WERI-Rb-1 (cell line): ENCODE measurements around the gene FBLL1.
"Not testable (repeated sequence)": the region's sequence is repeated elsewhere in the genome, so short reads cannot be mapped to it uniquely, and the experiment has no call there.

Experiments
- DNase-seq: peaks from one replicate; pipeline ENCODE4 v3.0.0-alpha.2; 2020
- H3K27ac ChIP-seq: fragments of 250-450 bp; sonication (Bioruptor Pico); 2 replicates; pipeline ENCODE4 v1.5.1; 2020; ENCODE audit warnings: mild to moderate bottlenecking, moderate library complexity
- H3K27me3 ChIP-seq: fragments of 250-450 bp; sonication (Bioruptor Pico); 2 replicates; pipeline ENCODE4 v1.5.1; 2021; ENCODE audit warnings: mild to moderate bottlenecking, low read depth, moderate library complexity; ENCODE audit not compliant: insufficient read depth, severe bottlenecking
- H3K36me3 ChIP-seq: fragments of 250-450 bp; sonication (Bioruptor Pico); 2 replicates; pipeline ENCODE4 v1.5.1; 2020; ENCODE audit warnings: mild to moderate bottlenecking, moderate library complexity
- H3K4me3 ChIP-seq: 2 replicates; pipeline ENCODE4 v1.5.1; 2011; ENCODE audit warnings: low read depth, mild to moderate bottlenecking, control low read depth, low read length
- H3K9me3 ChIP-seq: fragments of 250-450 bp; sonication (Bioruptor Pico); 2 replicates; pipeline ENCODE4 v1.5.1; 2021; ENCODE audit warnings: mild to moderate bottlenecking, moderate library complexity; ENCODE audit not compliant: severe bottlenecking
- CTCF ChIP-seq: IDR thresholded peaks from 2 replicates; pipeline ENCODE4 v1.5.1; 2011; ENCODE audit warnings: low read depth, mild to moderate bottlenecking, control low read depth, inconsistent platforms, low read length

FBLL1 gene

GRCh38 chr5:168562279-168562678, 33.2 kb downstream of the FBLL1 start:
- no peak for TF ChIP-seq CTCF
- Histone ChIP-seq H3K27ac (no peak overlapping the region), H3K9me3 (no peaks in the 10 kb centered on the region), H3K4me3 (no peak overlapping the region), H3K27me3 (no peaks in the 10 kb centered on the region), H3K36me3 (peaks cover 78% of the 10 kb centered on the region)
- DNase-seq = no peak

GRCh38 chr5:168563959-168564358, 34.9 kb downstream of the FBLL1 start:
- no peak for DNase-seq
- H3K9me3 ChIP-seq = no peaks in the 10 kb centered on the region
- H3K36me3 ChIP-seq = peaks cover 72% of the 10 kb centered on the region
- TF ChIP-seq CTCF = no peak
- no peak overlapping the region for H3K4me3 ChIP-seq
- no peaks in the 10 kb centered on the region for H3K27me3 ChIP-seq
- no peak overlapping the region for H3K27ac ChIP-seq

GRCh38 chr5:168568738-168569137, 39.6 kb downstream of the FBLL1 start:
- H3K9me3 ChIP-seq = no peaks in the 10 kb centered on the region
- H3K4me3 ChIP-seq = no peak overlapping the region
- TF ChIP-seq CTCF = no peak
- no peak for DNase-seq
- H3K27ac ChIP-seq = no peak overlapping the region
- peaks cover 42% of the 10 kb centered on the region for H3K36me3 ChIP-seq
- H3K27me3 ChIP-seq = no peaks in the 10 kb centered on the region

DNA sequence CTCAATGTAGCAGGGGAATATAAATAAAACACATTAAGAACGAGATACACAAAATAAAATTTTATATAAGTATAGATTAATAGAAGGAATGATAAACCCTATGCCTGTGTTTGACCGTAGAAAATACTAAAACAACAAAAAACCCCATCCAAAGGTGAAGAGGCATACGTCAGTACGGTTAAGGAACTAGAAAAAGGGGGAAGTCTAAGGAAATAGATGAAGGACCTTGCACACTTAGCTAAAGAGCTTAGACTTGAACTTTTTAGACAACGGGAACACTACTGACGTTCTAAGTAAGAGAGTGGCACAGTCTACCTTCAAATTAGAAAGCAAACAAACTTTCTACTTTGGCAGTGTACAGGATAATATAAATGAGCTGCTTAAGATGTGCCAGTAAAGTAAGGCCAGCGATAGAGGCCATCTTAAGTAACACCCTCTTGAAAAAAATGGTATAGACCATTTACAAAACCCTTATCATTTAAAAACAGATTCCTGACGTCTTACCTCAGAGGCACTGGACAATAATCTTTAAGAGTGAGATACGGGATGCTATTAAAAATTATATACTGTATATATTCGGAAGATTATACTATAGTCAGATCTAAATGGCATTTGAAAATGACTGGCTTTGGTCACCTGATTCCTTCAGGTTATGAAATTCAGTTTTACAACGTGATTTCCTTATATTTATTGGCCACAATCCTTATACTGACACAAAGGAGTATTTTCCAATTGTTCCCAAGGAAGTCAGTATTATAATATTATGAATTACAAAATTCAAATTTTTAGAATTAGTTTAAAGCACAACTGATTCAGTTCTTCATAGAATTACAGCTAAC, 41.6 kb downstream of the FBLL1 start:
- Histone ChIP-seq H3K9me3 (peaks cover 2% of the 10 kb centered on the region), H3K27ac (no peak overlapping the region), H3K27me3 (no peaks in the 10 kb centered on the region), H3K36me3 (peaks cover 39% of the 10 kb centered on the region), H3K4me3 (no peak overlapping the region)
- TF ChIP-seq CTCF = no peak
- no peak for DNase-seq

GRCh38 chr5:168573663-168574062, 44.6 kb downstream of the FBLL1 start:
- H3K36me3 ChIP-seq = peaks cover 25% of the 10 kb centered on the region
- H3K9me3 ChIP-seq, H3K4me3 ChIP-seq, DNase-seq, H3K27ac ChIP-seq, H3K27me3 ChIP-seq: not testable (repeated sequence)

DNA sequence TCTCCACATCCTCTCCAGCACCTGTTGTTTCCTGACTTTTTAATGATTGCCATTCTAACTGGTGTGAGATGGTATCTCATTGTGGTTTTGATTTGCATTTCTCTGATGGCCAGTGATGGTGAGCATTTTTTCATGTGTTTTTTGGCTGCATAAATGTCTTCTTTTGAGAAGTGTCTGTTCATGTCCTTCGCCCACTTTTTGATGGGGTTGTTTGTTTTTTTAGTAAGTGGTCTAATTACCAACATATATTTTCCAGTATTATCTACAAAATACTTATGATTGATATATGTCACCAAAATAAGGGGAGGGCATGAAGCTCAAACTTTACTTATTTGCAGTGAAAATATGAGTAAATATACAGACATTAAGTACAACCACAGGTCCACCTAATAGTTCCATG, 45.1 kb downstream of the FBLL1 start:
- H3K36me3 ChIP-seq = peaks cover 27% of the 10 kb centered on the region
- not testable (repeated sequence) for H3K9me3 ChIP-seq, H3K27me3 ChIP-seq, H3K4me3 ChIP-seq, H3K27ac ChIP-seq, DNase-seq
